H9 (cell line): Measurements from ENCODE around the gene BMP5. TPM values are rescaled to one million over a fixed set of nuclear protein-coding genes. Genes with fewer than 3 reads are reported as not detected.

Source experiments
- DNase-seq: peaks from one replicate; pipeline ENCODE4 v3.0.0-alpha.2; 2017
- H2AFZ ChIP-seq: one replicate; pipeline ENCODE4 v1.6.1; 2013; ENCODE audit warnings: mild to moderate bottlenecking, low read length, control low read depth, moderate library complexity
- H2AK5ac ChIP-seq: 2 replicates; pipeline ENCODE4 v1.6.1; 2013; ENCODE audit warnings: low read length, control low read depth, mixed read lengths; ENCODE audit not compliant: insufficient read length
- H2BK120ac ChIP-seq: one replicate; pipeline ENCODE4 v1.6.1; 2013; ENCODE audit warnings: low read depth, mild to moderate bottlenecking, low read length, control low read depth, inconsistent platforms; ENCODE audit not compliant: poor library complexity, severe bottlenecking
- H2BK12ac ChIP-seq: 2 replicates; pipeline ENCODE4 v1.6.1; 2013; ENCODE audit warnings: low read length, control low read depth, mixed read lengths, low read depth; ENCODE audit not compliant: insufficient read length
- H2BK15ac ChIP-seq: 2 replicates; pipeline ENCODE4 v1.6.1; 2013; ENCODE audit warnings: low read depth, low read length, control low read depth
- H2BK20ac ChIP-seq: one replicate; pipeline ENCODE4 v1.6.1; 2013; ENCODE audit warnings: low read depth, mild to moderate bottlenecking, low read length, control low read depth, inconsistent platforms; ENCODE audit not compliant: poor library complexity, severe bottlenecking
- H2BK5ac ChIP-seq: 2 replicates; pipeline ENCODE4 v1.6.1; 2013; ENCODE audit warnings: low read length, control low read depth, mixed read lengths; ENCODE audit not compliant: insufficient read length
- H3K14ac ChIP-seq: 2 replicates; pipeline ENCODE4 v1.6.1; 2013; ENCODE audit warnings: low read length, control low read depth; ENCODE audit not compliant: insufficient read depth
- H3K18ac ChIP-seq: 2 replicates; pipeline ENCODE4 v1.6.1; 2013; ENCODE audit warnings: low read depth, mild to moderate bottlenecking, mixed read lengths, low read length, control low read depth; ENCODE audit not compliant: insufficient read length
- H3K23ac ChIP-seq: 2 replicates; pipeline ENCODE4 v1.6.1; 2013; ENCODE audit warnings: low read length, control low read depth, mixed read lengths, low read depth; ENCODE audit not compliant: insufficient read length
- H3K23me2 ChIP-seq: 2 replicates; pipeline ENCODE4 v1.6.1; 2013; ENCODE audit warnings: low read depth, mild to moderate bottlenecking, mixed read lengths, low read length, control low read depth; ENCODE audit not compliant: insufficient read length, poor library complexity, severe bottlenecking
- H3K27ac ChIP-seq: 2 replicates; pipeline ENCODE4 v1.5.1; 2013; ENCODE audit warnings: low read length, control low read depth, mixed read lengths, low read depth; ENCODE audit not compliant: insufficient read length
- H3K27me3 ChIP-seq: 2 replicates; pipeline ENCODE4 v1.6.1; 2013; ENCODE audit warnings: low read length, control low read depth, inconsistent platforms; ENCODE audit not compliant: insufficient read depth
- H3K4ac ChIP-seq: 2 replicates; pipeline ENCODE4 v1.6.1; 2013; ENCODE audit warnings: low read depth, mild to moderate bottlenecking, control low read depth, inconsistent platforms, low read length, moderate library complexity
- H3K4me1 ChIP-seq: 2 replicates; pipeline ENCODE4 v1.6.1; 2013; ENCODE audit warnings: low read length, control low read depth, inconsistent platforms; ENCODE audit not compliant: insufficient read depth
- H3K4me2 ChIP-seq: 2 replicates; pipeline ENCODE4 v1.6.1; 2013; ENCODE audit warnings: low read length, control low read depth, mixed read lengths; ENCODE audit not compliant: insufficient read length, insufficient read depth
- H3K56ac ChIP-seq: 2 replicates; pipeline ENCODE4 v1.6.1; 2013; ENCODE audit warnings: low read depth, mild to moderate bottlenecking, mixed read lengths, low read length, control low read depth; ENCODE audit not compliant: insufficient read length
- H3K79me1 ChIP-seq: 2 replicates; pipeline ENCODE4 v1.6.1; 2013; ENCODE audit warnings: low read depth, mild to moderate bottlenecking, moderate library complexity, low read length, control low read depth, inconsistent platforms; ENCODE audit not compliant: insufficient read depth, poor library complexity, severe bottlenecking
- H3K79me2 ChIP-seq: 2 replicates; pipeline ENCODE4 v1.6.1; 2013; ENCODE audit warnings: low read length, control low read depth, inconsistent platforms; ENCODE audit not compliant: insufficient read depth
- H3K9ac ChIP-seq: 2 replicates; pipeline ENCODE4 v1.6.1; 2013; ENCODE audit warnings: low read length, control low read depth, mixed read lengths; ENCODE audit not compliant: insufficient read length; ENCODE audit errors: extremely low read depth
- H3K9me3 ChIP-seq: one replicate; pipeline ENCODE4 v1.6.1; 2013; ENCODE audit warnings: low read depth, low read length, inconsistent platforms; ENCODE audit not compliant: control insufficient read depth
- H3T11ph ChIP-seq: one replicate; pipeline ENCODE4 v1.6.1; 2013; ENCODE audit warnings: mild to moderate bottlenecking, low read length, control low read depth, inconsistent platforms
- H4K20me1 ChIP-seq: one replicate; pipeline ENCODE4 v1.6.1; 2013; ENCODE audit not compliant: control insufficient read depth, insufficient read length, insufficient read depth
- H4K5ac ChIP-seq: 2 replicates; pipeline ENCODE4 v1.6.1; 2013; ENCODE audit warnings: low read depth, mild to moderate bottlenecking, mixed read lengths, low read length, control low read depth; ENCODE audit not compliant: insufficient read length
- H4K8ac ChIP-seq: replicated peaks from 2 replicates; pipeline ENCODE4 v1.6.1; 2013; ENCODE audit warnings: low read length, control low read depth, mixed read lengths, low read depth; ENCODE audit not compliant: insufficient read length
- H4K91ac ChIP-seq: 2 replicates; pipeline ENCODE4 v1.6.1; 2013; ENCODE audit warnings: low read depth, mild to moderate bottlenecking, moderate library complexity, mixed read lengths, low read length, control low read depth; ENCODE audit not compliant: insufficient read length
- H3K27ac Mint-ChIP-seq, 3 experiments: 2 replicates in 2 of 3; 3 replicates in 1 of 3; pipeline ENCODE4 v1.8.0; 2020 to 2021; ENCODE audit warnings: mixed read lengths in 3 of 3, mild to moderate bottlenecking in 1 of 3, moderate library complexity in 1 of 3
- H3K27me3 Mint-ChIP-seq: 2 replicates; pipeline ENCODE4 v1.8.0; 2021; ENCODE audit warnings: low read depth, mild to moderate bottlenecking, moderate library complexity, mixed read lengths
- H3K36me3 Mint-ChIP-seq, 3 experiments: 2 replicates in 2 of 3; 3 replicates in 1 of 3; pipeline ENCODE4 v1.8.0; 2020 to 2021; ENCODE audit warnings: low read depth in 3 of 3, mixed read lengths in 3 of 3; ENCODE audit not compliant: insufficient read depth in 1 of 3
- H3K4me1 Mint-ChIP-seq, 2 experiments: 2 replicates each; pipeline ENCODE4 v1.8.0; 2020; ENCODE audit warnings: mixed read lengths in 2 of 2
- H3K4me3 Mint-ChIP-seq, 2 experiments: 2 replicates in 1 of 2; 3 replicates in 1 of 2; pipeline ENCODE4 v1.8.0; 2020 to 2021; ENCODE audit warnings: mild to moderate bottlenecking in 2 of 2, mixed read lengths in 2 of 2, moderate library complexity in 1 of 2
- H3K9me3 Mint-ChIP-seq, 2 experiments: 2 replicates in 1 of 2; 3 replicates in 1 of 2; pipeline ENCODE4 v1.8.0; 2020; ENCODE audit warnings: mild to moderate bottlenecking in 2 of 2, mixed read lengths in 2 of 2, moderate library complexity in 1 of 2
- CTCF ChIP-seq: fragments of 200-600 bp; sonication (generic); conservative IDR thresholded peaks from 3 replicates; pipeline ENCODE4 v1.8.0; 2021; ENCODE audit warnings: antibody characterized with exemption, mild to moderate bottlenecking
- WGBS: extraction: QIAGEN DNeasy Blood & Tissue Kit; methylation state at CpG from one replicate; pipeline ENCODE4 v1.1.7; 2013; ENCODE audit warnings: missing lambda C conversion rate, low lambda C conversion rate, mixed read lengths; ENCODE audit not compliant: insufficient read length; ENCODE audit errors: extremely low coverage; 5-methylcytosine and 5-hydroxymethylcytosine counted together
- total RNA-seq: library from RNA; stranded (reverse); gene quantifications from 2 replicates; pipeline ENCODE4 v1.2.1, GENCODE V29; 2021

Gene BMP5
- total RNA-seq, 1 experiment from 2014 or later, result not detected

GRCh38 chr6:55704421-55704820 is 171.0 kb downstream of the BMP5 start:
- Histone ChIP-seq H3K23me2 (no peaks in the 10 kb centered on the region), H2AK5ac (no peak overlapping the region), H3K14ac (no peak overlapping the region), H3K4me2 (no peak overlapping the region), H2BK120ac (no peak overlapping the region), H3K18ac (no peak overlapping the region), H2BK15ac (no peak overlapping the region), H2BK20ac (no peak overlapping the region), H4K91ac (no peak overlapping the region), H2BK12ac (no peak overlapping the region), H4K5ac (no peak overlapping the region), H3K56ac (no peak overlapping the region), H3K23ac (no peak overlapping the region), H2BK5ac (no peak overlapping the region), H2AFZ (no peak overlapping the region), H3K9me3 (peaks cover 8% of the 10 kb centered on the region), H3K27ac (no peak overlapping the region), H4K20me1 (no peaks in the 10 kb centered on the region), H4K8ac (no peak overlapping the region), H3K79me2 (no peaks in the 10 kb centered on the region), H3K79me1 (no peaks in the 10 kb centered on the region), H3K4ac (no peak overlapping the region), H3K9ac (no peak overlapping the region), H3K27me3 (no peaks in the 10 kb centered on the region), H3T11ph (no peak overlapping the region), H3K4me1 (no peaks in the 10 kb centered on the region)
- H3K9me3 Mint-ChIP-seq, result peaks cover 16% of the 10 kb centered on the region in 2 experiments
- peaks cover 8 to 18% (median 11%) of the 10 kb centered on the region in 3 experiments; a peak in 6 of 7 replicates for H3K36me3 Mint-ChIP-seq
- H3K4me3 Mint-ChIP-seq, result no peak overlapping the region
- TF ChIP-seq CTCF, result no peak
- H3K27me3 Mint-ChIP-seq, result no peaks in the 10 kb centered on the region
- no peak for DNase-seq
- no peak overlapping the region for H3K27ac Mint-ChIP-seq
- peaks cover 4 to 8% of the 10 kb centered on the region in 2 experiments; a peak in 3 of 4 replicates for H3K4me1 Mint-ChIP-seq
- no CpG with 5 or more reads among the region's 1 CpG for WGBS
